Esophagus squamous epithelium (tissue), 5 donors: ENCODE data around the gene GJA5. TPM values are rescaled to one million over a fixed set of nuclear protein-coding genes. Genes with fewer than 3 reads are reported as not detected.

Experiments used
- DNase-seq: peaks from one replicate; lab custom pipeline; 2025; lab: John Stamatoyannopoulos, UW
- H3K27ac ChIP-seq, 4 donors: fragments of 200-600 bp; sonication (generic); one replicate each; pipeline ENCODE4 v1.5.1; 2016 to 2019; ENCODE audit warnings: mild to moderate bottlenecking in 1 of 4
- H3K27me3 ChIP-seq, 4 donors: fragments of 200-600 bp; sonication (generic); 1 replicate in 3 of 4; 2 replicates in 1 of 4; pipeline versions ENCODE4 v1.5.1 to v1.6.0; 2017 to 2021; ENCODE audit warnings: antibody characterized with exemption in 1 of 4
- H3K36me3 ChIP-seq, 3 donors: fragments of 200-600 bp; sonication (generic); one replicate each; pipeline ENCODE4 v1.5.1; 2016 to 2019
- H3K4me1 ChIP-seq, 3 donors: fragments of 200-600 bp; sonication (generic); one replicate each; pipeline ENCODE4 v1.5.1; 2017 to 2019
- H3K4me3 ChIP-seq, 4 donors: fragments of 200-600 bp; sonication (generic); 1 replicate in 3 of 4; 2 replicates in 1 of 4; pipeline ENCODE4 v1.5.1; 2016 to 2019; ENCODE audit warnings: mild to moderate bottlenecking in 2 of 4, moderate library complexity in 1 of 4
- H3K9me3 ChIP-seq, 3 donors: fragments of 200-600 bp; sonication (generic); one replicate each; pipeline ENCODE4 v1.5.1; 2016 to 2019
- CTCF ChIP-seq, 6 experiments: fragments of 450-650 bp in 4 of 6; fragments of 200-600 bp in 2 of 6; sonication (generic) in 2 of 6; IDR thresholded peaks; one replicate each; pipeline ENCODE4 v1.5.1; 2016 to 2019; ENCODE audit warnings: antibody characterized with exemption in 6 of 6, mild to moderate bottlenecking in 4 of 6, moderate library complexity in 4 of 6
- POLR2A ChIP-seq, 4 donors: fragments of 450-650 bp; IDR thresholded peaks; one replicate each; pipeline ENCODE4 v1.6.1; 2017; ENCODE audit warnings: antibody characterized with exemption in 4 of 4, mild to moderate bottlenecking in 4 of 4, moderate library complexity in 3 of 4
- WGBS, 2 donors: methylation state at CpG; one replicate each; pipeline ENCODE4 v1.1.5; 2018; 5-methylcytosine and 5-hydroxymethylcytosine counted together
- intact Hi-C: fragments of 100-400 bp; cut with DNase I; formaldehyde crosslinking; loops from one replicate; pipeline ENCODE4 v1.15.0; 2022
- total RNA-seq, 4 donors: library from RNA; depleted of rRNA; stranded (reverse); fragments of >200 nt; gene quantifications; one replicate each; pipeline ENCODE4 v1.1.0, GENCODE V29; 2016
- donor health status: DM: yes; HTN: yes; CAD: no.

GJA5 gene
- total RNA-seq, 4 donors from 2014 or later: 0.38 to 5.7 (median 3.2) TPM

- H3K36me3 ChIP-seq: no peaks in the 10 kb centered on the region
- 83 to 84% methylated on average over 2 of the region's 2 CpGs for WGBS, 2 donors
Measured at GRCh38 chr1:147800804-147801203, 40.4 kb upstream of the GJA5 start.

GRCh38 chr1:147798731-147799130, 38.3 kb upstream of the GJA5 start:
- no peak for DNase-seq
- 48 to 67% methylated on average over 3 of the region's 3 CpGs for WGBS, 2 donors
- no peak for TF ChIP-seq POLR2A (IDR thresholded peaks at IDR 0.05)
- no peak for TF ChIP-seq CTCF (IDR thresholded peaks at IDR 0.05)
- intact Hi-C loops: no loop called here
- no peaks in the 10 kb centered on the region for H3K4me1 ChIP-seq
- H3K27ac ChIP-seq: no peak overlapping the region
- no peaks in the 10 kb centered on the region for H3K27me3 ChIP-seq
- H3K9me3 ChIP-seq: no peaks in the 10 kb centered on the region
- no peak overlapping the region for H3K4me3 ChIP-seq
- H3K36me3 ChIP-seq: no peaks in the 10 kb centered on the region

More at GRCh38 chr1:147800804-147801203, 40.4 kb upstream of the GJA5 start:
- Histone ChIP-seq H3K27me3 (no peaks in the 10 kb centered on the region), H3K4me3 (no peak overlapping the region), H3K4me1 (no peaks in the 10 kb centered on the region), H3K27ac (no peak overlapping the region), H3K9me3 (no peaks in the 10 kb centered on the region)
- DNase-seq: no peak
- TF ChIP-seq CTCF (IDR thresholded peaks at IDR 0.05) (no peak), POLR2A (IDR thresholded peaks at IDR 0.05) (no peak)
- intact Hi-C loops: no loop called here

- no peaks in the 10 kb centered on the region for H3K9me3 ChIP-seq
- intact Hi-C loops: no loop called here
- no peaks in the 10 kb centered on the region for H3K4me1 ChIP-seq
- no peak overlapping the region for H3K4me3 ChIP-seq
- no peak overlapping the region for H3K27ac ChIP-seq
- DNase-seq: no peak
- H3K27me3 ChIP-seq: no peaks in the 10 kb centered on the region
- TF ChIP-seq POLR2A (IDR thresholded peaks at IDR 0.05) (no peak), CTCF (IDR thresholded peaks at IDR 0.05) (no peak)
- WGBS, 2 donors: 71 to 79% methylated on average over 4 of the region's 10 CpGs
- H3K36me3 ChIP-seq: no peaks in the 10 kb centered on the region
Measured at GRCh38 chr1:147794570-147794969, 34.2 kb upstream of the GJA5 start.

GRCh38 chr1:147791876-147792275, 31.5 kb upstream of the GJA5 start:
- 93% methylated on average over 1 of the region's 1 CpG; no CpG with 5 or more reads in 1 of the 2 donors for WGBS, 2 donors
- H3K36me3 ChIP-seq: no peaks in the 10 kb centered on the region
- intact Hi-C loops: no loop called here
- no peak overlapping the region for H3K4me3 ChIP-seq
- H3K9me3 ChIP-seq: no peaks in the 10 kb centered on the region
- no peak for DNase-seq
- H3K4me1 ChIP-seq: no peaks in the 10 kb centered on the region
- H3K27me3 ChIP-seq: peaks cover 0 to 3% (median 0%) of the 10 kb centered on the region in 4 donors
- no peak overlapping the region for H3K27ac ChIP-seq
- no peak for TF ChIP-seq CTCF (IDR thresholded peaks at IDR 0.05)
- TF ChIP-seq POLR2A (IDR thresholded peaks at IDR 0.05): no peak

GRCh38 chr1:147787765-147788164, 27.4 kb upstream of the GJA5 start:
- intact Hi-C loops: no loop called here
- Histone ChIP-seq H3K36me3 (no peaks in the 10 kb centered on the region), H3K27ac (no peak overlapping the region), H3K9me3 (no peaks in the 10 kb centered on the region), H3K4me3 (no peak overlapping the region), H3K27me3 (peaks cover 0 to 15% (median 0%) of the 10 kb centered on the region in 4 donors), H3K4me1 (no peaks in the 10 kb centered on the region)
- DNase-seq: no peak
- WGBS, 2 donors: 64 to 67% methylated on average over 2 of the region's 2 CpGs
- TF ChIP-seq CTCF (IDR thresholded peaks at IDR 0.05): no peak
- TF ChIP-seq POLR2A (IDR thresholded peaks at IDR 0.05): no peak
